Body of pancreas (tissue), 4 donors: ENCODE measurements around the gene PLCD3.

Source experiments
- POLR2A ChIP-seq, 3 donors: fragments of 450-650 bp; IDR thresholded peaks; one replicate each; pipeline ENCODE4 v1.6.1; 2016; ENCODE audit warnings: antibody characterized with exemption in 3 of 3, mild to moderate bottlenecking in 2 of 3
- TF ChIP-seq, protein P1 (sequence below), 7 experiments: fragments of 450-650 bp in 4 of 7; fragments of 200-600 bp in 3 of 7; sonication (generic) in 3 of 7; IDR thresholded peaks; one replicate each; pipeline ENCODE4 v1.5.1; 2016 to 2019; ENCODE audit warnings: antibody characterized with exemption in 7 of 7

DNA sequence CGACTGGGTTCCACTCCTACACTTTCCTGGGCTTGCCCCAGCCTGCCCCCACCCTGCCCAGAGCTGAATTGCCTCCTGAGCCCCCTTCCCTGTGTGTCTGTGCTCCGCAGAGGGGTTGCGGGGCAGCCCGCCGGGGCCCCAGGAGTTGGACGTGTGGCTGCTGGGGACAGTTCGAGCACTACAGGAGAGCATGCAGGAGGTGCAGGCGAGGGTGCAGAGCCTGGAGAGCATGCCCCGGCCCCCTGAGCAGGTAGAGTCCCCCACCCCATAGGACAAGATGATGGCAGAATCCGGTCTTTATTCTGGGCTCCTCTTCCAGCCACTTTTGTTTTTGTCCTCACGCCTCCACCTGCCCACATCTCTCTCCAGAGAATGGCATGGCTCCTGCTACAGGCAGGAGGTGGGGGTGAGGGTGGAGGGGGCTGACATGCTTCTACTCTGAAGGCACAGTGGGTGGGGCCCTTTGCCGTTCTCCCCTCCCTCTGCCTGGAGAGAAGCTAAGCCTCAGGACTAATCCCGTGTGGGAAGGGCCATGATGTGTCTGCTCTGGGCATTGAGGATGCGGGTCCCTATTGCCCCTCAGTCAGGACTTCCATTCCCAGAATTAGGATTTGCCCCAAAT, 6.7 kb upstream of the PLCD3 start:
- TF ChIP-seq, protein P1, sequence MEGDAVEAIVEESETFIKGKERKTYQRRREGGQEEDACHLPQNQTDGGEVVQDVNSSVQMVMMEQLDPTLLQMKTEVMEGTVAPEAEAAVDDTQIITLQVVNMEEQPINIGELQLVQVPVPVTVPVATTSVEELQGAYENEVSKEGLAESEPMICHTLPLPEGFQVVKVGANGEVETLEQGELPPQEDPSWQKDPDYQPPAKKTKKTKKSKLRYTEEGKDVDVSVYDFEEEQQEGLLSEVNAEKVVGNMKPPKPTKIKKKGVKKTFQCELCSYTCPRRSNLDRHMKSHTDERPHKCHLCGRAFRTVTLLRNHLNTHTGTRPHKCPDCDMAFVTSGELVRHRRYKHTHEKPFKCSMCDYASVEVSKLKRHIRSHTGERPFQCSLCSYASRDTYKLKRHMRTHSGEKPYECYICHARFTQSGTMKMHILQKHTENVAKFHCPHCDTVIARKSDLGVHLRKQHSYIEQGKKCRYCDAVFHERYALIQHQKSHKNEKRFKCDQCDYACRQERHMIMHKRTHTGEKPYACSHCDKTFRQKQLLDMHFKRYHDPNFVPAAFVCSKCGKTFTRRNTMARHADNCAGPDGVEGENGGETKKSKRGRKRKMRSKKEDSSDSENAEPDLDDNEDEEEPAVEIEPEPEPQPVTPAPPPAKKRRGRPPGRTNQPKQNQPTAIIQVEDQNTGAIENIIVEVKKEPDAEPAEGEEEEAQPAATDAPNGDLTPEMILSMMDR (IDR thresholded peaks at IDR 0.05): no peak
- TF ChIP-seq POLR2A (IDR thresholded peaks at IDR 0.05): no peak
